Endothelial cell of umbilical vein (primary cell): ENCODE measurements around the gene AURKAIP1. TPM values are rescaled to one million over a fixed set of nuclear protein-coding genes. Genes with fewer than 3 reads are reported as not detected.

ENCODE experiments used
- BruUV-seq: library from RNA; stranded (reverse); fragments of 400-500 nt; replicated peaks from 2 replicates; lab custom pipeline; 2021; lab: Mats Ljungman, UMichigan
- CTCF ChIA-PET: fragments of 300-600, 350-600 bp; sonication (Branson Sonifier 250); formaldehyde crosslinking; loops from one replicate; lab custom pipeline; 2021; ENCODE audit warnings: antibody characterized with exemption, inconsistent platforms; lab: Charles Lee
- POLR2A ChIA-PET: fragments of 300-600, 350-600 bp; sonication (Branson Sonifier 250); formaldehyde crosslinking; loops from one replicate; lab custom pipeline; 2021; ENCODE audit warnings: antibody characterized with exemption, inconsistent platforms; lab: Charles Lee
- DNase-seq: peaks from one replicate; pipeline ENCODE4 v3.0.0-alpha.2; 2011; ENCODE audit warnings: low read depth, low spot score
- FAIRE-seq: peaks from 2 replicates; lab custom pipeline; 2011; peaks lifted over from hg19 to GRCh38; lab: Jason Lieb, UNC
- H2AFZ ChIP-seq: 2 replicates; pipeline ENCODE4 v1.6.0; 2012; ENCODE audit warnings: low read depth, low read length, control low read depth, inconsistent platforms
- H3K27ac ChIP-seq: 2 replicates; pipeline ENCODE4 v1.5.1; 2011; ENCODE audit warnings: low read depth, mild to moderate bottlenecking, control low read depth, low read length, moderate library complexity; ENCODE audit not compliant: insufficient read depth
- H3K27me3 ChIP-seq, 2 experiments: 2 replicates each; pipeline versions ENCODE4 v1.6.0 to v1.6.1; 2011; ENCODE audit warnings: low read length in 2 of 2, mixed read lengths in 1 of 2; ENCODE audit not compliant: control insufficient read depth in 2 of 2, insufficient read depth in 2 of 2
- H3K36me3 ChIP-seq, 2 experiments: 2 replicates in 1 of 2; 3 replicates in 1 of 2; pipeline ENCODE4 v1.5.1; 2011; ENCODE audit warnings: low read length in 2 of 2, mild to moderate bottlenecking in 1 of 2, moderate library complexity in 1 of 2; ENCODE audit not compliant: control insufficient read depth in 2 of 2, insufficient read depth in 2 of 2; ENCODE audit errors: extremely low read depth in 1 of 2
- H3K4me1 ChIP-seq: 3 replicates; pipeline ENCODE4 v1.5.1; 2011; ENCODE audit warnings: mild to moderate bottlenecking, low read length; ENCODE audit not compliant: control insufficient read depth, insufficient read depth; ENCODE audit errors: extremely low read depth
- H3K4me2 ChIP-seq: 2 replicates; pipeline ENCODE4 v1.6.1; 2011; ENCODE audit warnings: low read length, control low read depth, mixed read lengths; ENCODE audit not compliant: insufficient read depth
- H3K4me3 ChIP-seq, 3 experiments: fragments of 200-600 bp in 1 of 3; sonication (generic), shearing (Covaris generic) in 1 of 3; replicated peaks in 1 of 3; 2 replicates each; pipeline ENCODE4 v1.5.1; 2011 to 2016; ENCODE audit warnings: control low read depth in 3 of 3, low read length in 3 of 3, mild to moderate bottlenecking in 2 of 3, inconsistent platforms in 1 of 3, low read depth in 1 of 3, moderate library complexity in 1 of 3; ENCODE audit not compliant: insufficient read depth in 1 of 3
- H3K79me2 ChIP-seq: 2 replicates; pipeline ENCODE4 v1.6.0; 2012; ENCODE audit warnings: low read length, inconsistent platforms; ENCODE audit not compliant: control insufficient read depth, insufficient read depth
- H3K9ac ChIP-seq: replicated peaks from 2 replicates; pipeline ENCODE3; 2011; ENCODE audit warnings: low read length, control low read depth; ENCODE audit not compliant: insufficient read depth; ENCODE audit errors: extremely low read depth
- H3K9me1 ChIP-seq: replicated peaks from 3 replicates; pipeline ENCODE4 v1.6.0; 2011; ENCODE audit warnings: mild to moderate bottlenecking, low read length; ENCODE audit not compliant: control insufficient read depth, insufficient read depth; ENCODE audit errors: extremely low read depth
- H3K9me3 ChIP-seq: replicated peaks from 2 replicates; pipeline ENCODE4 v1.5.1; 2012; ENCODE audit warnings: low read length, inconsistent platforms; ENCODE audit not compliant: control insufficient read depth, insufficient read depth
- H4K20me1 ChIP-seq: replicated peaks from 2 replicates; pipeline ENCODE3; 2011; ENCODE audit warnings: mild to moderate bottlenecking, low read length; ENCODE audit not compliant: control insufficient read depth, insufficient read depth; ENCODE audit errors: extremely low read depth
- CTCF ChIP-seq, 2 donors: IDR thresholded peaks; 1 replicate in 1 of 2; 2 replicates in 1 of 2; pipeline ENCODE4 v1.5.1; 2011; ENCODE audit warnings: low read length in 2 of 2, mild to moderate bottlenecking in 2 of 2, moderate library complexity in 2 of 2, control low read depth in 1 of 2, inconsistent platforms in 1 of 2, low read depth in 1 of 2; ENCODE audit not compliant: insufficient read depth in 1 of 2; ENCODE audit errors: extremely low read depth in 1 of 2
- EZH2 ChIP-seq: IDR thresholded peaks from 2 replicates; pipeline ENCODE4 v1.6.1; 2012; ENCODE audit warnings: borderline replicate concordance, low read depth, mild to moderate bottlenecking, moderate library complexity, low read length, inconsistent platforms; ENCODE audit not compliant: severe bottlenecking
- FOS ChIP-seq: IDR thresholded peaks from 2 replicates; pipeline ENCODE4 v1.6.1; 2011; ENCODE audit warnings: mild to moderate bottlenecking, low read length, moderate library complexity, borderline replicate concordance; ENCODE audit not compliant: insufficient read depth
- GATA2 ChIP-seq: IDR thresholded peaks from 2 replicates; pipeline ENCODE4 v1.7.0; 2011; ENCODE audit warnings: low read depth, mild to moderate bottlenecking, moderate library complexity, mixed read lengths, low read length; ENCODE audit not compliant: insufficient read length, insufficient read depth
- JUN ChIP-seq: IDR thresholded peaks from 2 replicates; pipeline ENCODE4 v1.6.1; 2011; ENCODE audit warnings: borderline replicate concordance, low read depth; ENCODE audit not compliant: insufficient read length, insufficient read depth
- MYC ChIP-seq: IDR thresholded peaks from one replicate; pipeline ENCODE4 v1.6.1; 2011; ENCODE audit warnings: mild to moderate bottlenecking, low read depth, low read length
- POLR2A ChIP-seq: IDR thresholded peaks from 2 replicates; pipeline ENCODE4 v1.6.1; 2012; ENCODE audit warnings: low read depth, mild to moderate bottlenecking, control low read depth, low read length
- POLR2AphosphoS5 ChIP-seq: IDR thresholded peaks from 2 replicates; pipeline ENCODE4 v1.6.1; 2012; ENCODE audit warnings: low read depth, mild to moderate bottlenecking, control low read depth, low read length, moderate library complexity; ENCODE audit not compliant: insufficient read depth
- dilution Hi-C: fragments of 300-500 bp; cut with MboI; formaldehyde crosslinking; loops from one replicate; pipeline ENCODE4 v1.15.0; 2019; ENCODE audit warnings: low sequenced_read_pairs; ENCODE audit not compliant: extremely low pct_ligation_motif_present
- intact Hi-C: fragments of 100-400 bp; cut with micrococcal nuclease; formaldehyde crosslinking; loops from one replicate; pipeline ENCODE4 v1.10.0; 2022
- polyA plus RNA-seq, 4 experiments: library from polyadenylated mRNA; depleted of rRNA in 3 of 4; stranded (reverse) in 3 of 4; unstranded in 1 of 4; fragments of >200 nt; gene quantifications; 2 replicates each; pipeline versions ENCODE4 v1.2.1 to v1.2.3, GENCODE V29; 2011 to 2012; ENCODE audit warnings: missing spikeins in 1 of 4
- total RNA-seq: library from RNA; stranded (reverse); gene quantifications from 2 replicates; pipeline ENCODE4 v1.2.3, GENCODE V29; 2021
- TF ChIP-seq, protein P1 (sequence below): IDR thresholded peaks from 2 replicates; pipeline ENCODE4 v1.6.1; 2011; ENCODE audit not compliant: insufficient read depth, insufficient read length

AURKAIP1 gene
- total and polyA plus RNA-seq, 2 donors (not counting 3 experiments of a cell fraction or from before 2014, with no cell fraction given): 73.3 to 151 TPM

DNA sequence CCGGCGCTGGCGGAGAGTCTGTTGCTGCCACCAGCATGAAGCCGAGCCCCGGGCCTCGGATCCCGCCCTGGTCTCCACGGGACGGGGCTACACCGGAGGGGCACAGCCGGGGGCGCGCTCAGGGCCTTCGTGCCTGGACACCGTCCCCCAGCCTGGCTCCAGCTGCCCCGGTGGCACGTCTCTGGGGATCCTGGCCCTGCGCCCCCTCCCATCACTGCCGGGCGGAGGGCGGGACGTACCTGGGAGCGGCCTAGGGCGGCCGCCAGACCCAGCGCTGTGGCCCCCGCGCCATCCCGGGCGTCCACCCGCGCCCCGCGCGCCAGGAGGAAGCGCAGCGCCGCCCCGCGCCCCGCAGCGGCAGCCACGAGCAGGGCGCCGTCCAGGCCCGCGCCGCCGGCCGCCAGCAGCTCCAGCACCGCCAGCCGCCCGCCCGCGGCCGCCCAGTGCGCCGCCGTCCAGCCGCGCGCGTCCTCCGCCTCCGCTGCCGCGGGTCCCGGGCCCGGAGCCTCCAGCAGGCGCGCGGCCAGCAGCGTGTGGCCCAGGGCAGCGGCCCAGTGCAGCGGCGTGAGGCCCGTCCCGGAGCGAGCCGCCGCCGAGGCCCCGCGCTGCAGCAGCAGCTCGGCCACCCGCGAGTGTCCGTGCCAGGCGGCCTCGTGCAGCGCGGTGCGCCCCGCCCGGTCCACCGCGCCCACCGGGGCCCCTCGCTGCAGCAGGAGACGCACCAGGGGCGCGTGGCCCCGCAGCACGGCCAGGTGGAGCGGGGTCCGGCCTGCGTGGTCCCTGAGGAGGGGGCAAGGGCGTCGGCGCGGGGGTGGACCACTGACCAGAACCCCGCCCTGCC is 45.0 kb upstream of the AURKAIP1 start:
- H3K9me1 ChIP-seq: no peaks in the 10 kb centered on the region
- FAIRE-seq: no peak
- peak overlapping the region in 1 of 3 experiments; percentile 21 for H3K4me3 ChIP-seq
- no peak overlapping the region for H3K9ac ChIP-seq
- POLR2A ChIA-PET: no interaction called here
- no peak overlapping the region for H3K27ac ChIP-seq
- no peaks in the 10 kb centered on the region for H3K27me3 ChIP-seq
- intact Hi-C loops: no loop called here
- dilution Hi-C loops: no loop called here
- no peaks in the 10 kb centered on the region for H3K36me3 ChIP-seq
- peaks cover 3% of the 10 kb centered on the region for H3K4me1 ChIP-seq
- CTCF ChIA-PET: interaction anchor here (0.6 to 2.2 kb wide), 7 partner anchors 10 to 45 kb away, joined by 3 to 11 read pairs (median 5); partner anchors contain the start of genes AURKAIP1 and CCNL2
- no peak for DNase-seq
- peak overlapping the region; percentile 71 for H2AFZ ChIP-seq
- TF ChIP-seq JUN (no peak), EZH2 (peak; percentile 37)
- TF ChIP-seq, protein P1, sequence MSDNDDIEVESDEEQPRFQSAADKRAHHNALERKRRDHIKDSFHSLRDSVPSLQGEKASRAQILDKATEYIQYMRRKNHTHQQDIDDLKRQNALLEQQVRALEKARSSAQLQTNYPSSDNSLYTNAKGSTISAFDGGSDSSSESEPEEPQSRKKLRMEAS: no peak
- H3K4me2 ChIP-seq: no peak overlapping the region
- no peaks in the 10 kb centered on the region for H3K79me2 ChIP-seq
- H4K20me1 ChIP-seq: no peaks in the 10 kb centered on the region
- BruUV-seq: no TSS peak
- H3K9me3 ChIP-seq: no peaks in the 10 kb centered on the region

DNA sequence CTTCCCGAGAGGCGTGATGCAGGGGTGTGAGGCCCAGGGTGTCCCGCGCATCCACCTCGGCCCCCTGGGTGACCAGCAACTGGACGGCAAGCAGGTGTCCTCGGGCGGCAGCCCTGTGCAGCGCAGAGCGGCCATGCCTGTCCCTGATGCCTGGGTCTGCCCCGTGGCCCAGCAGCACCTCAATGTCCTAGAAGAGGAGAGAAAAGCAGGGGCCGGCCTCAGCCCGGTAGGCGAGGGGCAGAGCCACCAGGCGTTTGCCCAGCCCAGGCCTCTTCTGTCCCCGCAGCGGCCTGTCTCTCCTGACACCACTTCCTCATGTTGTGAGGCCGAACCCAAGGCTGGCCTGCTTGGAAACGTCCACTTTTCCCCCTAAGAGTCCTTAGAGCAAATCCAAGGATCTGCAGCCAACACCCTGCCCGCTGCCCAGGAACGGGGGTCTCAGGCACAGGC is 44.4 kb upstream of the AURKAIP1 start:
- intact Hi-C loops (no loop called here), dilution Hi-C loops (no loop called here)
- H3K36me3 ChIP-seq: no peaks in the 10 kb centered on the region
- no peaks in the 10 kb centered on the region for H3K27me3 ChIP-seq
- H4K20me1 ChIP-seq: no peaks in the 10 kb centered on the region
- ChIA-PET POLR2A (no interaction called here), CTCF (interaction anchor here (1.0 to 2.2 kb wide), 3 partner anchors 11 to 21 kb away, joined by 5 to 11 read pairs (median 5); no protein-coding TSS in a partner anchor)
- no peak overlapping the region for H3K4me3 ChIP-seq
- H3K4me1 ChIP-seq: peaks cover 3% of the 10 kb centered on the region
- peak overlapping the region; percentile 71 for H2AFZ ChIP-seq
- FAIRE-seq (no peak), DNase-seq (no peak)
- no peak overlapping the region for H3K9ac ChIP-seq
- H3K27ac ChIP-seq: no peak overlapping the region
- no peaks in the 10 kb centered on the region for H3K9me1 ChIP-seq
- H3K4me2 ChIP-seq: no peak overlapping the region
- no peaks in the 10 kb centered on the region for H3K79me2 ChIP-seq
- BruUV-seq: no TSS peak
- TF ChIP-seq GATA2 (no peak), POLR2A (no peak), CTCF (IDR thresholded peaks at IDR 0.05; ENCODE audit: extremely low read depth in 1 of 2, insufficient read depth in 1 of 2, low read depth in 1 of 2, low read length in 2 of 2) (no peak), MYC (no peak), EZH2 (no peak), FOS (no peak), POLR2AphosphoS5 (no peak)
- TF ChIP-seq, protein P1: no peak
- H3K9me3 ChIP-seq: no peaks in the 10 kb centered on the region
